Activated CD4-positive, alpha-beta T cell treated with anti-CD3 and anti-CD28 coated beads, Interleukin-2, Interleukin-4, amounts not matched to agents 100 ng/mL and 50 ng/mL, durations not matched to agents 16 hours and 8 hours (primary cell): ENCODE data around the gene TRIM33.
A peak's percentile ranks its signal among the peaks of the same experiment; 100 is the strongest.

Experiments
- DNase-seq: peaks from one replicate; pipeline ENCODE4 v3.0.0-alpha.2; 2020; ENCODE audit warnings: low spot score

The TRIM33 gene

GRCh38 chr1:114511032-114511785 lies at the start of gene TRIM33:
Gene TRIM33, minus strand, starts transcription at chr1:114511203. Its CDS starts 127 bp downstream, at chr1:114511076.
- DNase-seq: peak; percentile 93

GRCh38 chr1:114559356-114559755 lies 48.4 kb upstream of the TRIM33 start:
- DNase-seq: no peak

- DNase-seq: no peak
Measured at GRCh38 chr1:114558544-114558943, 47.5 kb upstream of the TRIM33 start.

DNA sequence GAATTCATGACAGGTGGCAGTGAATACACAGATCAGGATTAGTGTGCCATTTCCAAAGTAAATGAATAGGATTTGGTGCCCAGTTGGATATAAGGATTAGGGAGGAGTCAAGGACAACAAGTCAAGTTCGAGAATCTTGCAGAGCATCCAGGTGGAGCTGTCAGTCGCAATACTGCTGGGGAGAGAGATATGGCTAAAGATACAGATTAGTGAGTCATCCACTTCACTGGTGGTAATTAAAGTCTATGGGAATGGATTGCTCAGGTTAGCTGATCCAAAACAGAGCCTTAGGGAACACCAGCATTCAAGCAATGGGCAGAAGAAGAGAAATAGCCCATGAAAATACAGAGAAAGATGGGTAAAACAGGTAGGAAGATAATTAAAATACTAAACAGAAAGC lies 43.6 kb upstream of the TRIM33 start:
- DNase-seq: no peak

DNA sequence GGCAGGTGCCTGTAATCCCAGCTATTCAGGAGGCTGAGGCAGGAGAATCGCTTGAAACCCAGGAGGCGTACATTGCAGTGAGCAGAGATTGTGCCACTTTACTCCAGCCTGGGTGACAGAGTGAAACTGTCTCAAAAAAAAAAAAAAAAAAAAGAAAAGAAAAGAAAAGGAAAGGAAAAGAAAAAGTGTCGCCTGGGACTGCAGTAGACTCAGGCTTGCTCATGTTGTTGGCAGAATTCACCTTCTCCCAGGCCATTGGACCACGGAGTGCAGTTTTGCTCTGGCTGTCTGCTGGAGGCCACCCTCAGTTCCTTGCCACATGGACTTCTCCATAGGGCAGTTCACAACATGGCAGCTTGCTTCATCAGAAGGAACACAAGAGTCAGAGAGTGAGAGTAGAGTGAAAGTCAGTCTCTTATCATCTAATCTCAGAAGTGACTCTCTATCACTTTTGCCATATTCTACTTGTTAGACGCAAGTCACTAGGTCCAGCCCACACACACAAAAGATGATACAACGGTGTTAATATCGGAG lies 41.2 kb upstream of the TRIM33 start:
- no peak for DNase-seq

- DNase-seq: no peak
Measured at GRCh38 chr1:114551400-114551799, 40.4 kb upstream of the TRIM33 start.

DNA sequence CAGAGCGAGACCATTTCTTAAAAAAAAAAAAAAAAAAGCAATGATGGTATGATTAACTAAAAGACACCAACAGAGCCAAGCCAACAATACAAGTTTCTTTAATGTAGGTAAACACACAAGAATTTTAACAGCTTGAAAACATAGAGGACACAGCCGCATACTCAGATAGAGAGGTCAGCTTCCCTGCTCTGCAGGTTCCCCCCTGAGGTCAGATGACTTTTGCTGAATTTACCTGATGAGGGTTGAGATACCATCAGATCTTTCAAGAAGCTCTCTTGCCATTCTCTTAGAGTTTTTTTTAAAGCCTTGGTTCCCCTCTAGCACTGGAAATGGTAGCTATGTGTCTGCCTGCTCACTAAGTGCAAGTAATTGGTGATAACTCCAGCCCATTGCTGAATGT lies 39.3 kb upstream of the TRIM33 start:
- DNase-seq: no peak

- DNase-seq: no peak
Measured at GRCh38 chr1:114549137-114549536, 38.1 kb upstream of the TRIM33 start.

- DNase-seq: no peak
Measured at GRCh38 chr1:114547076-114547475, 36.1 kb upstream of the TRIM33 start.

GRCh38 chr1:114545796-114546195 lies 34.8 kb upstream of the TRIM33 start:
- DNase-seq: no peak

DNA sequence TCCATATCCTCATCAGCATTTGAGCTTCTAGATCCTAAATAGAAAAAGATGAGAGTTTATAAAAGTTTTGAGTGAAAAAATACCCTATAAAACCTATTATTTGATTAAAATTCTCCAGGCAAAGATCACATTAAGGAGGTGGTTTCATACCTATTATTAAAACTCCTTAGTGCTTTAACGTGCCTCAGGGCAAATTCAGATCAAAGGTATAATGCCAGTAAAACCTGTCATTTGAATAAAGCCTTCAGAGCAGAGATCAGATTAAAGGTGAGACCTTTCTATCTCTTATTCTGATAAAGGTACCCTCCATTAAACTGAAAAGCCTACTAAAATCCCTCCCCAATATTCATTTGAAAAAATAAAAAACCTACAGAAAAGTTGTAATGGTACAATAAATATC lies 34.3 kb upstream of the TRIM33 start:
- no peak for DNase-seq

DNA sequence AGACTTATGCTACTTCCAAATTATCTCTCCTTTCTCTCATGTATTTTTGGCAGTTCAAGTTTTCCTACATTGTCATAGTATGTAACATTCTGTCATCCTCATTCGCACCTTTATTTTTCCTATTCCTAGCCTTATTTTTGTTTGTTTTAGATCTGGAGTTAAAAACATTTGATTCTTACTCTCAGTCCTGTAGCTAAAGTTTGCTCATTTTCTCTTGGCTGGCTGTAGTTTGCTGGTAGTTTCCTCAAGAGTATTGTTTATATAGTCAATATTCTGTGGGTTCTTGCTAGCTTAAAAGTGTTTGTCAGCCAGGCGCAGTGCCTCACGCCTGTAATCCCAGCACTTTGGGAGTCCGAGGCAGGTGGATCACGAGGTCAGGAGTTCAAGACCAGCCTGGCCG lies 29.8 kb upstream of the TRIM33 start:
- no peak for DNase-seq

DNA sequence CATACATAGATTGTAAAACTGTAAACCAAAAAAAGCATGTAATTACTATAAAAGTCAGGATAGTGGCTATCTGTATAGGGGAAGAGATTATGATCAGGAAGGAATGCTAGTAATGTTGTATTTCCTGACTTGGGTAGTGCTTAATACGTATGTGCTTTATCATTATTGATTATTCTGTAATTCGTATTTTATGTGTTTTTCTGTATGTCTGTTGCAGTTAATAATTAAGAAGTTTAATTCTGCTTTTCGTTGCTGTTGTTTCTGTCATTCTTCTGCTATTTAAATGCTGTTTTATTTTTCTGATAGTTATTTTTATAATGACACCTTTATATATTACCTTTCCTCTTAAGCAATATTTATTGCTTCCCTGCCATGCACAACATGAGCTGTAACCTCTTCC lies 29.3 kb upstream of the TRIM33 start:
- DNase-seq: no peak

DNA sequence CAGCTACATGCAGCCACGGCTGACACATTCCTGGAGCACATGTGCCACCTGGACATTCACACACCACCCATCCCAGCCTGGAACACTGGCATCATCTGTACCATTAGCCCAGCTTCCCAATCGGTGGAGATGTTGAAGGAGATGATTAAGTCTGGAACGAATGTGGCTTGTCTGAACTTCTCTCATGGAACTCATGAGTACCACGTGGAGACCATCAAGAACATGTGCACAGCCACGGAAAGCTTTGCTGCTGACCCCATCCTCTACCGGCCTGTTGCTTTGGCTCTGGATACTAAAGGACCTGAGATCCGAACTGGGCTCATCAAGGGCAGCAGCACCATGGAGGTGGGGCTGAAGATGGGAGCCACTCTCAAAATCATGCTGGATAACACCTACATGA lies 25.0 kb upstream of the TRIM33 start:
- DNase-seq: no peak

DNA sequence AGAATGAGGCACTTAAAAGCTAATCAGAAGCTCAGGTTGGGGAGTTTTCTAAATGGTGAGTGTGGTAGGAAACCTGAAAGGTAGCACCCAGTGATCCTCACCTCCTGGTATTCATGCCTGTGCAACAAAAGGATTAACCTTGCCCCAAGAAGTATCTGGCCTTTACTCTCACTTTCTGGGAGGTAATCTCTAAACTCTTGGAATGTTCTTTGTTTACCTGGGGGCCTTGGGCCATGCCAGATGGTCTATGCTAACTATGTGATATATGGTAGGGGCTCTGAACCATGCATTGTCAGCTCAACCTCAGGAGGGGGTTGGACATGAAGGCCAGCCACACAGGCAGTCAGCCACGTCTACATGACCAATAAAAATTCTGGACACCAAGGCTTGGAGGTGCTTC lies 24.4 kb upstream of the TRIM33 start:
- DNase-seq: no peak

DNA sequence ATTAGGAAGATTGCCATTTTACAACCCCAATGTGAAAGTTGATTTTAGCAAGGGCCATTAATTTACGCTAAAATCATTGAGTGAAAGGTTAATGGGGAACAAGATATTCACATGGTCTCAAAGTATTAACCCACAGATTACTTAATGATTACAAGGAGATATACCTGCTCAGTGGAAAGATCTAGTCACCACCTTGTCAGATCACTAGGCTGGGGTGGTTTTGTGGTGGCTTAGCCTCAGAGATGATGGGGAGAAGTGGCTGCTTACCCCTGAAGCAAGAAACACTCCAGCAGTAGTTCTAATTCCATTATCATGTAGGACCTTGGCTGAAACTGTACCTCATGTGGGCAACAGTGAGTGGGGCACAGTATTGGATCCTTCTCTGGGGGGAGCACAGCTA lies 20.1 kb upstream of the TRIM33 start:
- DNase-seq: no peak

- DNase-seq: no peak
Measured at GRCh38 chr1:114530224-114530623, 19.2 kb upstream of the TRIM33 start.

GRCh38 chr1:114524944-114525343 lies 13.9 kb upstream of the TRIM33 start:
- no peak for DNase-seq

DNA sequence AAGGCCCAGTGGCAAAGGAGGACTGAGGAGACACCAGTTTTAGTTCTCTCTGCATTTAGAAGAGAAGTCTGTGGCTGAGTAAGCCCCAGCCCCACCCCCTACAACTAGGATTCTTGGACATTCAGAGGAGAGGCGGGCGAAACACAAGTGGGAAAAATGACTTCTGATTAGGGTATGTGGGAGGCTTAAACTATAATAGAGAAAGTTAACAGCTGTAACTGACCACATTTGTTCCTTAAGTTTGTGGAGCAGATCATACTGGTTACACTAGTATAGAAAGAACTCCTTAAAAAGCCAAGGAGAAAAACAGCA lies 11.2 kb upstream of the TRIM33 start:
- no peak for DNase-seq

DNA sequence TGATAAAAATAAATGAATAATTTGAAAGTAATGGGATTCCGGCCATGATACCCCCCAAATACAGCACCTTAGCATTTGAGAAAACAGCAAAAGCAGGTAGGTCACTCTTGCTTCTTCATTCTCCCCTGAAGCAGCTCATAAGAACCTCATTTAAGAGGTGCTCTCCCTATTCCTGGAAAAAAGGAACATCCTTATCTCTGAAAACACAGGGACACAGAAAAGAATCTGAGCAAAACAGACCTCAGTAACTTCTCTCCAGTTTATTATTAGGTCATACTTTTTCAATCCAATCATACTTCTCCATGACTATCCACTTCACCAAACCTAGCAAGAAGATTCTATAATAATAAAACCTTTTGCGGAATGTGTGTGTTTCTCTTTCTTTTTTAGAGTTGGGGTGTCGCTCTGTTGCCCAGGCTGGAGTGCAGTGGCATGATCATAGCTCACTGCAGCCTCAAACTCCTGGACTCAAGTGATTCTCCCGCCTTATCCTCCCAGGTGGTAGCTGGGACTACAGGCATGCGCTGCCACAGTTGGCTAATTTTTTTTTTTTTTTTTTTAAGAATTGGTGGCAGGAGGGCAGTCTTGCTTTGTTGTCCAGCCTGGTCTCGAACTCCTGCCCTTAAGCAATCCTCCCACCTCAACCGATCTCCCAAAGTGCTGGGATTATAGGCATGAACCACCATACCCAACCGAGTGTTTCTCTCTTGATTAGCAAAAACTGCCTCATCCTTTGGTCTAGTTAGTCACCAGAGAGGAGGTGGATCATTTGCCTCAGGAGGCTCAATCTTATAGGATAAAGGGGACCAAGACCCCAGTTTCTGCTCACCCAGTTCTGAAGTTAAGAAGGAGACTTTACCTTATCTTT lies 10.6 kb upstream of the TRIM33 start:
- DNase-seq: no peak

DNA sequence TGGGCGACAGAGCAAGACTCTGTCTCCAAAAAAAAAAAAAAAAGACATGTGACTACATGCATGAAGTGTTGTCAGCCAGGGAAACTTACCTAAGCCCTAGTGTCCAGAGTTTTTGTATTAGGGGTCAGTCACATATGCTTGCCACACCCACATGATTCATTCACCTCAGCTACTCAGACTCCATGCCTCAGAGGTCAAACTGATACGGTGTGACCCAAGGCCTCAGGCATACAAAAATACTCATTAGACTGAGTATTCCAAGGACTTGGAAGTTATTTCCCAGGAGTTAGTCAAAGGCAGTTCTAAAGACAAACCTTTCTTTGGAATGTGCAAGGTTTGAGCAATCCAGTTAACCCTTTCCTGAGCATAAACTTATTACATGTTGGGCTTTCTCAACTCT lies 6.3 kb upstream of the TRIM33 start:
- DNase-seq: no peak

DNA sequence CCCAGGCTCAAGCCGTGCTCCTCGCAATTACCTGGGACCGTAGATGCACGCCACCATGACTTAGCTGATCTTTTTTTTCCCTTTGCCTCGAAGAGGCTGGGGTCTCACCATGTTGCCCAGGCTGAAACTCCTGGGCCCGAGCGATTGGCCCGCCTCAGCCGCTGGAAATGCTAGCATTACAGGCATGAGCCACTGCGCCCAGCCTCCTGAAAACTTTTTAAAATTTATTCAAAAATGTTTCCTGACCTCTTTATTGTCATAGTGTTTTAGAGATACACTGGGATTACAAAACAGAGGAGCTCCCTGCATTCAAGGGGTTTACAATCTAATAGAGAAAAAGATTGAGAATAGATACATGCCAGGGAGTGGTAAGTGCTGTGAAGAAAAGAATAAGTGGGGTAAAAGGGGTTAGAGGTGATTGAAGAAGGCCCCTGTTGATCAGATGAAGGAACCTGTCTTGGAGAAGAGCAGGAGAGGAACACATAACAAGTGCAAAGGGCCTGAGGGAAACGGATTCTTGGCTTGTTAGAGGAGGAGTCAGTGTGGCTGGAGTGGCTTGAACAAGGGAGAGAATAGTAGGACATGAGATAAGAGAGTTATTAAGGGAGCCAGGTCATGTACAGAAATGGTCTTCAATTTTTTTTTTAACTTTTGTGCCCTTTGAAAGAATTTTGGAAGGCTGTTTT lies 1.7 kb upstream of the TRIM33 start:
- DNase-seq: no peak
